ENCODE results near the gene NPM3. TPM values are rescaled to one million over a fixed set of nuclear protein-coding genes. Genes with fewer than 3 reads are reported as not detected.
A peak's percentile ranks its signal among the peaks of the same experiment; 100 is the strongest.

The NPM3 gene
- total and polyA plus RNA-seq, 2 experiments from 2014 or later: 14.6 to 78.9 TPM

- no peaks in the 10 kb centered on the region for H3K27me3 ChIP-seq
- H3K36me3 ChIP-seq: no peaks in the 10 kb centered on the region
- peaks cover 11% of the 10 kb centered on the region for H3K4me1 ChIP-seq (ENCODE audit: low read depth)
- H3K4me3 ChIP-seq: no peak overlapping the region
- H3K27ac ChIP-seq: no peak overlapping the region
- no peak for DNase-seq (ENCODE audit: low read depth in 1 of 2, low spot score in 1 of 2)
- TF ChIP-seq, protein P1, sequence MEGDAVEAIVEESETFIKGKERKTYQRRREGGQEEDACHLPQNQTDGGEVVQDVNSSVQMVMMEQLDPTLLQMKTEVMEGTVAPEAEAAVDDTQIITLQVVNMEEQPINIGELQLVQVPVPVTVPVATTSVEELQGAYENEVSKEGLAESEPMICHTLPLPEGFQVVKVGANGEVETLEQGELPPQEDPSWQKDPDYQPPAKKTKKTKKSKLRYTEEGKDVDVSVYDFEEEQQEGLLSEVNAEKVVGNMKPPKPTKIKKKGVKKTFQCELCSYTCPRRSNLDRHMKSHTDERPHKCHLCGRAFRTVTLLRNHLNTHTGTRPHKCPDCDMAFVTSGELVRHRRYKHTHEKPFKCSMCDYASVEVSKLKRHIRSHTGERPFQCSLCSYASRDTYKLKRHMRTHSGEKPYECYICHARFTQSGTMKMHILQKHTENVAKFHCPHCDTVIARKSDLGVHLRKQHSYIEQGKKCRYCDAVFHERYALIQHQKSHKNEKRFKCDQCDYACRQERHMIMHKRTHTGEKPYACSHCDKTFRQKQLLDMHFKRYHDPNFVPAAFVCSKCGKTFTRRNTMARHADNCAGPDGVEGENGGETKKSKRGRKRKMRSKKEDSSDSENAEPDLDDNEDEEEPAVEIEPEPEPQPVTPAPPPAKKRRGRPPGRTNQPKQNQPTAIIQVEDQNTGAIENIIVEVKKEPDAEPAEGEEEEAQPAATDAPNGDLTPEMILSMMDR (IDR thresholded peaks at IDR 0.05; ENCODE audit: low read depth, low read length): no peak
- no peaks in the 10 kb centered on the region for H3K9me3 ChIP-seq (ENCODE audit: low read depth)
Observed at GRCh38 chr10:101760510-101760909, 22.7 kb downstream of the NPM3 start.

GRCh38 chr10:101759309-101760247 lies 23.7 kb downstream of the NPM3 start:
- Histone ChIP-seq H3K27me3 (no peaks in the 10 kb centered on the region), H3K9me3 (ENCODE audit: low read depth) (no peaks in the 10 kb centered on the region), H3K27ac (no peak overlapping the region), H3K4me3 (no peak overlapping the region), H3K36me3 (no peaks in the 10 kb centered on the region), H3K4me1 (ENCODE audit: low read depth) (peaks cover 11% of the 10 kb centered on the region)
- TF ChIP-seq, protein P1 (IDR thresholded peaks at IDR 0.05; ENCODE audit: low read depth, low read length): no peak
- no peak for DNase-seq (ENCODE audit: low read depth in 1 of 2, low spot score in 1 of 2)

- H3K27ac ChIP-seq: no peak overlapping the region
- TF ChIP-seq, protein P1 (IDR thresholded peaks at IDR 0.05; ENCODE audit: low read depth, low read length): no peak
- H3K9me3 ChIP-seq (ENCODE audit: low read depth): no peaks in the 10 kb centered on the region
- no peaks in the 10 kb centered on the region for H3K27me3 ChIP-seq
- peaks cover 11% of the 10 kb centered on the region for H3K4me1 ChIP-seq (ENCODE audit: low read depth)
- no peaks in the 10 kb centered on the region for H3K36me3 ChIP-seq
- no peak overlapping the region for H3K4me3 ChIP-seq
- no peak for DNase-seq (ENCODE audit: low read depth in 1 of 2, low spot score in 1 of 2)
Observed at GRCh38 chr10:101758858-101759257, 24.4 kb downstream of the NPM3 start.

- H3K9me3 ChIP-seq (ENCODE audit: low read depth): no peaks in the 10 kb centered on the region
- TF ChIP-seq, protein P1 (IDR thresholded peaks at IDR 0.05; ENCODE audit: low read depth, low read length): no peak
- H3K4me1 ChIP-seq (ENCODE audit: low read depth): peaks cover 22% of the 10 kb centered on the region
- no peaks in the 10 kb centered on the region for H3K27me3 ChIP-seq
- H3K27ac ChIP-seq: no peak overlapping the region
- H3K4me3 ChIP-seq: no peak overlapping the region
- DNase-seq (ENCODE audit: low read depth in 1 of 2, low spot score in 1 of 2): no peak
- no peaks in the 10 kb centered on the region for H3K36me3 ChIP-seq
Observed at GRCh38 chr10:101752241-101752640, 31.0 kb downstream of the NPM3 start.

DNA sequence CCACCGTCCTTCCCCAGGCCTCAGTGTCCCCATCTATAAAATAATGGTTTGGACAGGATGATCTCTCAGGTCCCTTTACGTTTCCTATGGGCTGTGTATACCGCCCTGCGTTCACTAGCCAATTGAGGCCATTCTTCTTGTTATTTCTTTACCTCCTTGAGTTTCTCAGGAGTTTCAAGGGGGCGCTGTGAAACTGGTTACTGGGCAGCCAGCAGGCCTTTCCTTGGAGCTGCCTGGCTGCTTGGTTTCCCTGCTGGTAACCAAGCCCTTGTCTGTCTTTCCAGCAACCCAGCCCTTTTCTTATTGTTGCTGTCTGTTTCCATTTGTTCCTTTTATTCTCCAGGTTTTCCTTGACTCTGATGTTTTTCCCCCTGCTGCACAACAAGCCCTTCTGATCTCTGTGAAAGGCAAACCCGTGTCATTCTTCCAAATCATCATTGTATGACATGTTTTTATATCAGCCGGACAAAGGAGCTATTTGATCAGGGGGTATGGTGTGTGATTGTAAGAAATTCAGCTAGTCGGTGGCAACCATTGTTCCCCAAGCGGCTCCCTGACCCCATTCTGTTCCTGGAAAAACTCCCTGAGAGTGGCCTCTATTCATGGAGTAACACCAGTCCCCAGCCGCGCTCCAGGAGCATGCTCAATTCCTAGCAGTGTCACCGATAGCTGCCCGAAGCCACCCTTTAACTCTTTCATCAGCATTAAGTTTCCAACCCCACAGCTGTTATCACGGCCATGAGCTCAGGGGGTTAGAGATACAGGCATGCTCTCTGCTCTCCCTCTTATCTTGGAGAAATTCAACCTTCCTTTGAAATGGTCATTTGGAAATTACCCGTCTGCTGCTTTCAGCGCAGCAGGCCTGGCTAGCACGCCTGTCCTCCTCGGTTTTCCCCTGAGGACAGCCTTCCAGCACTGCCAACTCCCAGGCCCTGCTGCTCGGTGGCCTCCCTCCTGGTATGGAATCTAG lies 33.9 kb downstream of the NPM3 start:
- no peak overlapping the region for H3K4me3 ChIP-seq
- peak; percentile 15 to 65 for DNase-seq (ENCODE audit: low read depth in 1 of 2, low spot score in 1 of 2)
- no peaks in the 10 kb centered on the region for H3K27me3 ChIP-seq
- no peaks in the 10 kb centered on the region for H3K36me3 ChIP-seq
- TF ChIP-seq, protein P1 (IDR thresholded peaks at IDR 0.05; ENCODE audit: low read depth, low read length): peak; percentile 26
- H3K4me1 ChIP-seq (ENCODE audit: low read depth): peaks cover 26% of the 10 kb centered on the region
- H3K9me3 ChIP-seq (ENCODE audit: low read depth): no peaks in the 10 kb centered on the region
- peak overlapping the region; percentile 84 for H3K27ac ChIP-seq

All from cardiac muscle cell (in vitro differentiated cells and primary cell).